HCT116 (cell line): ENCODE results near the gene XDH. TPM values are rescaled to one million over a fixed set of nuclear protein-coding genes. Genes with fewer than 3 reads are reported as not detected.

ENCODE experiments used
- ATAC-seq: fragments of 200-7000 bp; cut with Tn5 transposase; 2 replicates; pipeline ENCODE4 v1.9.1; 2020; ENCODE audit warnings: mild to moderate bottlenecking, moderate library complexity
- BruUV-seq: library from RNA; stranded (reverse); fragments of 400-500 nt; replicated peaks from 2 replicates; lab custom pipeline; 2021; lab: Mats Ljungman, UMichigan
- CTCF ChIA-PET: fragments of 300-600 bp; sonication (Branson Sonifier 250); formaldehyde crosslinking; loops from one replicate; lab custom pipeline; 2021; ENCODE audit warnings: antibody characterized with exemption; lab: Charles Lee
- POLR2A ChIA-PET: fragments of 300-600, 350-600 bp; sonication (Branson Sonifier 250); formaldehyde crosslinking; loops from one replicate; lab custom pipeline; 2021; ENCODE audit warnings: antibody characterized with exemption; lab: Charles Lee
- RAD21 ChIA-PET, 2 experiments: fragments of 300-600 bp; sonication (Branson Sonifier 250); formaldehyde crosslinking; loops; one replicate each; lab custom pipeline; 2023; ENCODE audit warnings: low total read pairs in 2 of 2; ENCODE audit not compliant: uncharacterized antibody in 2 of 2, unreplicated experiment in 2 of 2, low non-redundant PET in 1 of 2; lab: Charles Lee
- DNase-seq: peaks from one replicate; pipeline ENCODE4 v3.0.0-alpha.2; 2010; ENCODE audit warnings: low read depth, low spot score
- H2AFZ ChIP-seq: fragments of 200-600 bp; shearing (Covaris generic), sonication (generic); 2 replicates; pipeline ENCODE4 v1.6.1; 2017; ENCODE audit warnings: low read depth, mixed run types, mixed read lengths, antibody characterized with exemption, low read length; ENCODE audit not compliant: poor library complexity, severe bottlenecking
- H3K27ac ChIP-seq: 2 replicates; pipeline ENCODE4 v1.5.1; 2012; ENCODE audit warnings: low read depth, low read length
- H3K27me3 ChIP-seq: fragments of 200-600 bp; sonication (generic); 2 replicates; pipeline ENCODE4 v1.6.1; 2016; ENCODE audit warnings: mixed run types, low read length, mixed read lengths; ENCODE audit not compliant: insufficient read depth
- H3K36me3 ChIP-seq, 2 experiments: fragments of 200-500 bp in 1 of 2; fragments of 200-600 bp in 1 of 2; sonication (Bioruptor generic) in 1 of 2; sonication (generic) in 1 of 2; 2 replicates each; pipeline versions ENCODE4 v1.5.1 to v1.6.1; 2014 to 2016; ENCODE audit warnings: low read length in 2 of 2, inconsistent platforms in 1 of 2, mixed read lengths in 1 of 2, mixed run types in 1 of 2; ENCODE audit not compliant: insufficient read depth in 2 of 2, control insufficient read depth in 1 of 2
- H3K4me1 ChIP-seq, 2 experiments: fragments of 200-600 bp in 1 of 2; sonication (generic) in 1 of 2; 2 replicates each; pipeline versions ENCODE4 v1.5.1 to v1.6.1; 2012 to 2017; ENCODE audit warnings: low read length in 2 of 2, inconsistent platforms in 1 of 2, mild to moderate bottlenecking in 1 of 2, mixed read lengths in 1 of 2, mixed run types in 1 of 2, moderate library complexity in 1 of 2; ENCODE audit not compliant: insufficient read depth in 2 of 2, control insufficient read depth in 1 of 2
- H3K4me2 ChIP-seq: fragments of 200-600 bp; sonication (generic); 2 replicates; pipeline ENCODE4 v1.6.1; 2017; ENCODE audit warnings: mixed run types, low read length, mixed read lengths
- H3K4me3 ChIP-seq, 2 experiments: fragments of 200-600 bp in 1 of 2; sonication (generic) in 1 of 2; replicated peaks in 1 of 2; 2 replicates each; pipeline ENCODE4 v1.5.1; 2011 to 2016; ENCODE audit warnings: low read length in 2 of 2, control low read depth in 1 of 2, low read depth in 1 of 2, mild to moderate bottlenecking in 1 of 2, mixed read lengths in 1 of 2, mixed run types in 1 of 2
- H3K79me2 ChIP-seq: fragments of 200-600 bp; sonication (generic); 2 replicates; pipeline ENCODE4 v1.6.1; 2017; ENCODE audit warnings: mild to moderate bottlenecking, mixed run types, low read length, moderate library complexity, mixed read lengths; ENCODE audit not compliant: insufficient read depth
- H3K9ac ChIP-seq: fragments of 200-600 bp; sonication (generic); 2 replicates; pipeline ENCODE4 v1.6.1; 2016; ENCODE audit warnings: low read length, mixed read lengths
- H3K9me2 ChIP-seq: fragments of 200-600 bp; sonication (generic), shearing (Covaris generic); 2 replicates; pipeline ENCODE4 v1.6.1; 2017; ENCODE audit warnings: mixed run types, mild to moderate bottlenecking, moderate library complexity; ENCODE audit not compliant: insufficient read depth
- H3K9me3 ChIP-seq, 2 experiments: fragments of 200-500 bp in 1 of 2; fragments of 200-600 bp in 1 of 2; sonication (Bioruptor generic) in 1 of 2; sonication (generic) in 1 of 2; 2 replicates each; pipeline ENCODE4 v1.6.1; 2014 to 2017; ENCODE audit warnings: low read length in 2 of 2, mixed read lengths in 2 of 2, inconsistent platforms in 1 of 2, low read depth in 1 of 2, mild to moderate bottlenecking in 1 of 2, mixed run types in 1 of 2, moderate library complexity in 1 of 2; ENCODE audit not compliant: control insufficient read depth in 1 of 2, insufficient read depth in 1 of 2
- H4K20me1 ChIP-seq: fragments of 200-600 bp; sonication (generic), shearing (Covaris generic); 2 replicates; pipeline ENCODE4 v1.6.1; 2017; ENCODE audit warnings: mixed run types, mild to moderate bottlenecking, moderate library complexity; ENCODE audit not compliant: insufficient read depth
- EGR1 ChIP-seq: IDR thresholded peaks from 2 replicates; pipeline ENCODE4 v1.6.1; 2012; ENCODE audit warnings: low read depth
- ELF1 ChIP-seq: IDR thresholded peaks from 2 replicates; pipeline ENCODE4 v1.6.1; 2012; ENCODE audit warnings: low read depth, borderline replicate concordance
- EZH2phosphoT487 ChIP-seq: fragments of 200-600 bp; IDR thresholded peaks from 2 replicates; pipeline ENCODE4 v1.6.1; 2018; ENCODE audit warnings: antibody characterized with exemption, borderline replicate concordance
- JUND ChIP-seq: IDR thresholded peaks from 2 replicates; pipeline ENCODE4 v1.6.1; 2012
- RAD21 ChIP-seq: IDR thresholded peaks from 2 replicates; pipeline ENCODE4 v1.6.1; 2012; ENCODE audit warnings: low read depth, mild to moderate bottlenecking
- TCF7L2 ChIP-seq: IDR thresholded peaks from 2 replicates; pipeline ENCODE4 v1.7.0; 2011; ENCODE audit warnings: borderline replicate concordance, inconsistent platforms; ENCODE audit not compliant: insufficient read depth, insufficient read length; ENCODE audit errors: extremely low read depth
- intact Hi-C: fragments of 100-400 bp; cut with micrococcal nuclease; formaldehyde crosslinking; loops from 2 replicates; pipeline ENCODE4 v1.10.0; 2022
- total RNA-seq: library from RNA; stranded (reverse); gene quantifications from one replicate; pipeline ENCODE4 v1.2.1, GENCODE V29; 2021; ENCODE audit not compliant: unreplicated experiment
- TF ChIP-seq, protein P1 (sequence below), 3 experiments: fragments of 200-600 bp in 1 of 3; sonication (generic) in 1 of 3; IDR thresholded peaks in 2 of 3; conservative IDR thresholded peaks in 1 of 3; 2 replicates each; pipeline ENCODE4 v1.5.1; 2012 to 2017; ENCODE audit warnings: low read depth in 2 of 3, low read length in 2 of 3, antibody characterized with exemption in 1 of 3, borderline replicate concordance in 1 of 3, control low read depth in 1 of 3, mild to moderate bottlenecking in 1 of 3, mixed read lengths in 1 of 3, mixed run types in 1 of 3, moderate library complexity in 1 of 3; ENCODE audit not compliant: insufficient read depth in 1 of 3
- TF ChIP-seq, protein P2 (sequence below): IDR thresholded peaks from 2 replicates; pipeline ENCODE4 v1.6.1; 2012
- TF ChIP-seq, protein P3 (sequence below): IDR thresholded peaks from 2 replicates; pipeline ENCODE4 v1.6.1; 2012

The XDH gene
- total RNA-seq, 1 experiment from 2014 or later, result 0.15 TPM

GRCh38 chr2:31457651-31458050 is 43.1 kb upstream of the XDH start:
- DNase-seq, result no peak
- Histone ChIP-seq H3K4me3 (no peak overlapping the region), H3K9ac (no peak overlapping the region), H3K4me1 (no peaks in the 10 kb centered on the region), H3K9me2 (no peaks in the 10 kb centered on the region), H4K20me1 (no peaks in the 10 kb centered on the region), H3K27ac (no peak overlapping the region), H3K4me2 (no peak overlapping the region), H3K9me3 (no peaks in the 10 kb centered on the region; a peak in 1 of 4 replicates), H3K27me3 (no peaks in the 10 kb centered on the region), H2AFZ (no peak overlapping the region), H3K79me2 (no peaks in the 10 kb centered on the region), H3K36me3 (no peaks in the 10 kb centered on the region)
- TF ChIP-seq RAD21 (no peak), EGR1 (no peak), TCF7L2 (no peak), ELF1 (no peak), JUND (no peak), EZH2phosphoT487 (no peak)
- TF ChIP-seq, protein P1, sequence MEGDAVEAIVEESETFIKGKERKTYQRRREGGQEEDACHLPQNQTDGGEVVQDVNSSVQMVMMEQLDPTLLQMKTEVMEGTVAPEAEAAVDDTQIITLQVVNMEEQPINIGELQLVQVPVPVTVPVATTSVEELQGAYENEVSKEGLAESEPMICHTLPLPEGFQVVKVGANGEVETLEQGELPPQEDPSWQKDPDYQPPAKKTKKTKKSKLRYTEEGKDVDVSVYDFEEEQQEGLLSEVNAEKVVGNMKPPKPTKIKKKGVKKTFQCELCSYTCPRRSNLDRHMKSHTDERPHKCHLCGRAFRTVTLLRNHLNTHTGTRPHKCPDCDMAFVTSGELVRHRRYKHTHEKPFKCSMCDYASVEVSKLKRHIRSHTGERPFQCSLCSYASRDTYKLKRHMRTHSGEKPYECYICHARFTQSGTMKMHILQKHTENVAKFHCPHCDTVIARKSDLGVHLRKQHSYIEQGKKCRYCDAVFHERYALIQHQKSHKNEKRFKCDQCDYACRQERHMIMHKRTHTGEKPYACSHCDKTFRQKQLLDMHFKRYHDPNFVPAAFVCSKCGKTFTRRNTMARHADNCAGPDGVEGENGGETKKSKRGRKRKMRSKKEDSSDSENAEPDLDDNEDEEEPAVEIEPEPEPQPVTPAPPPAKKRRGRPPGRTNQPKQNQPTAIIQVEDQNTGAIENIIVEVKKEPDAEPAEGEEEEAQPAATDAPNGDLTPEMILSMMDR (IDR thresholded peaks at IDR 0.05 in 2 of 3, conservative IDR thresholded peaks at IDR 0.05 in 1 of 3; ENCODE audit: borderline replicate concordance in 1 of 3, insufficient read depth in 1 of 3, low read depth in 2 of 3, low read length in 2 of 3), result no peak
- TF ChIP-seq, protein P2, sequence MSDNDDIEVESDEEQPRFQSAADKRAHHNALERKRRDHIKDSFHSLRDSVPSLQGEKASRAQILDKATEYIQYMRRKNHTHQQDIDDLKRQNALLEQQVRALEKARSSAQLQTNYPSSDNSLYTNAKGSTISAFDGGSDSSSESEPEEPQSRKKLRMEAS, result no peak
- TF ChIP-seq, protein P3, sequence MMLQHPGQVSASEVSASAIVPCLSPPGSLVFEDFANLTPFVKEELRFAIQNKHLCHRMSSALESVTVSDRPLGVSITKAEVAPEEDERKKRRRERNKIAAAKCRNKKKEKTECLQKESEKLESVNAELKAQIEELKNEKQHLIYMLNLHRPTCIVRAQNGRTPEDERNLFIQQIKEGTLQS, result no peak
- intact Hi-C loops, result no loop called here
- ChIA-PET POLR2A (no interaction called here), RAD21 (no interaction called here), CTCF (no interaction called here)
- ATAC-seq, result no peak
- BruUV-seq, result no TSS peak
